Endothelial cell of umbilical vein (primary cell): Measurements from ENCODE around the gene JAZF1. TPM values are rescaled to one million over a fixed set of nuclear protein-coding genes. Genes with fewer than 3 reads are reported as not detected.

Source experiments
- BruUV-seq: library from RNA; stranded (reverse); fragments of 400-500 nt; replicated peaks from 2 replicates; lab custom pipeline; 2021; lab: Mats Ljungman, UMichigan
- CTCF ChIA-PET: fragments of 300-600, 350-600 bp; sonication (Branson Sonifier 250); formaldehyde crosslinking; loops from one replicate; lab custom pipeline; 2021; ENCODE audit warnings: antibody characterized with exemption, inconsistent platforms; lab: Charles Lee
- POLR2A ChIA-PET: fragments of 300-600, 350-600 bp; sonication (Branson Sonifier 250); formaldehyde crosslinking; loops from one replicate; lab custom pipeline; 2021; ENCODE audit warnings: antibody characterized with exemption, inconsistent platforms; lab: Charles Lee
- DNase-seq: peaks from one replicate; pipeline ENCODE4 v3.0.0-alpha.2; 2011; ENCODE audit warnings: low read depth, low spot score
- FAIRE-seq: peaks from 2 replicates; lab custom pipeline; 2011; peaks lifted over from hg19 to GRCh38; lab: Jason Lieb, UNC
- H2AFZ ChIP-seq: 2 replicates; pipeline ENCODE4 v1.6.0; 2012; ENCODE audit warnings: low read depth, low read length, control low read depth, inconsistent platforms
- H3K27ac ChIP-seq: 2 replicates; pipeline ENCODE4 v1.5.1; 2011; ENCODE audit warnings: low read depth, mild to moderate bottlenecking, control low read depth, low read length, moderate library complexity; ENCODE audit not compliant: insufficient read depth
- H3K27me3 ChIP-seq, 2 experiments: 2 replicates each; pipeline versions ENCODE4 v1.6.0 to v1.6.1; 2011; ENCODE audit warnings: low read length in 2 of 2, mixed read lengths in 1 of 2; ENCODE audit not compliant: control insufficient read depth in 2 of 2, insufficient read depth in 2 of 2
- H3K36me3 ChIP-seq, 2 experiments: 2 replicates in 1 of 2; 3 replicates in 1 of 2; pipeline ENCODE4 v1.5.1; 2011; ENCODE audit warnings: low read length in 2 of 2, mild to moderate bottlenecking in 1 of 2, moderate library complexity in 1 of 2; ENCODE audit not compliant: control insufficient read depth in 2 of 2, insufficient read depth in 2 of 2; ENCODE audit errors: extremely low read depth in 1 of 2
- H3K4me1 ChIP-seq: 3 replicates; pipeline ENCODE4 v1.5.1; 2011; ENCODE audit warnings: mild to moderate bottlenecking, low read length; ENCODE audit not compliant: control insufficient read depth, insufficient read depth; ENCODE audit errors: extremely low read depth
- H3K4me2 ChIP-seq: 2 replicates; pipeline ENCODE4 v1.6.1; 2011; ENCODE audit warnings: low read length, control low read depth, mixed read lengths; ENCODE audit not compliant: insufficient read depth
- H3K4me3 ChIP-seq, 3 experiments: fragments of 200-600 bp in 1 of 3; sonication (generic), shearing (Covaris generic) in 1 of 3; replicated peaks in 1 of 3; 2 replicates each; pipeline ENCODE4 v1.5.1; 2011 to 2016; ENCODE audit warnings: control low read depth in 3 of 3, low read length in 3 of 3, mild to moderate bottlenecking in 2 of 3, inconsistent platforms in 1 of 3, low read depth in 1 of 3, moderate library complexity in 1 of 3; ENCODE audit not compliant: insufficient read depth in 1 of 3
- H3K79me2 ChIP-seq: 2 replicates; pipeline ENCODE4 v1.6.0; 2012; ENCODE audit warnings: low read length, inconsistent platforms; ENCODE audit not compliant: control insufficient read depth, insufficient read depth
- H3K9ac ChIP-seq: replicated peaks from 2 replicates; pipeline ENCODE3; 2011; ENCODE audit warnings: low read length, control low read depth; ENCODE audit not compliant: insufficient read depth; ENCODE audit errors: extremely low read depth
- H3K9me1 ChIP-seq: replicated peaks from 3 replicates; pipeline ENCODE4 v1.6.0; 2011; ENCODE audit warnings: mild to moderate bottlenecking, low read length; ENCODE audit not compliant: control insufficient read depth, insufficient read depth; ENCODE audit errors: extremely low read depth
- H3K9me3 ChIP-seq: replicated peaks from 2 replicates; pipeline ENCODE4 v1.5.1; 2012; ENCODE audit warnings: low read length, inconsistent platforms; ENCODE audit not compliant: control insufficient read depth, insufficient read depth
- H4K20me1 ChIP-seq: replicated peaks from 2 replicates; pipeline ENCODE3; 2011; ENCODE audit warnings: mild to moderate bottlenecking, low read length; ENCODE audit not compliant: control insufficient read depth, insufficient read depth; ENCODE audit errors: extremely low read depth
- EZH2 ChIP-seq: IDR thresholded peaks from 2 replicates; pipeline ENCODE4 v1.6.1; 2012; ENCODE audit warnings: borderline replicate concordance, low read depth, mild to moderate bottlenecking, moderate library complexity, low read length, inconsistent platforms; ENCODE audit not compliant: severe bottlenecking
- FOS ChIP-seq: IDR thresholded peaks from 2 replicates; pipeline ENCODE4 v1.6.1; 2011; ENCODE audit warnings: mild to moderate bottlenecking, low read length, moderate library complexity, borderline replicate concordance; ENCODE audit not compliant: insufficient read depth
- GATA2 ChIP-seq: IDR thresholded peaks from 2 replicates; pipeline ENCODE4 v1.7.0; 2011; ENCODE audit warnings: low read depth, mild to moderate bottlenecking, moderate library complexity, mixed read lengths, low read length; ENCODE audit not compliant: insufficient read length, insufficient read depth
- JUN ChIP-seq: IDR thresholded peaks from 2 replicates; pipeline ENCODE4 v1.6.1; 2011; ENCODE audit warnings: borderline replicate concordance, low read depth; ENCODE audit not compliant: insufficient read length, insufficient read depth
- MYC ChIP-seq: IDR thresholded peaks from one replicate; pipeline ENCODE4 v1.6.1; 2011; ENCODE audit warnings: mild to moderate bottlenecking, low read depth, low read length
- POLR2A ChIP-seq: IDR thresholded peaks from 2 replicates; pipeline ENCODE4 v1.6.1; 2012; ENCODE audit warnings: low read depth, mild to moderate bottlenecking, control low read depth, low read length
- POLR2AphosphoS5 ChIP-seq: IDR thresholded peaks from 2 replicates; pipeline ENCODE4 v1.6.1; 2012; ENCODE audit warnings: low read depth, mild to moderate bottlenecking, control low read depth, low read length, moderate library complexity; ENCODE audit not compliant: insufficient read depth
- dilution Hi-C: fragments of 300-500 bp; cut with MboI; formaldehyde crosslinking; loops from one replicate; pipeline ENCODE4 v1.15.0; 2019; ENCODE audit warnings: low sequenced_read_pairs; ENCODE audit not compliant: extremely low pct_ligation_motif_present
- intact Hi-C: fragments of 100-400 bp; cut with micrococcal nuclease; formaldehyde crosslinking; loops from one replicate; pipeline ENCODE4 v1.10.0; 2022
- polyA plus RNA-seq, 4 experiments: library from polyadenylated mRNA; depleted of rRNA in 3 of 4; stranded (reverse) in 3 of 4; unstranded in 1 of 4; fragments of >200 nt; gene quantifications; 2 replicates each; pipeline versions ENCODE4 v1.2.1 to v1.2.3, GENCODE V29; 2011 to 2012; ENCODE audit warnings: missing spikeins in 1 of 4
- total RNA-seq: library from RNA; stranded (reverse); gene quantifications from 2 replicates; pipeline ENCODE4 v1.2.3, GENCODE V29; 2021
- TF ChIP-seq, protein P1 (sequence below), 2 donors: IDR thresholded peaks; 1 replicate in 1 of 2; 2 replicates in 1 of 2; pipeline ENCODE4 v1.5.1; 2011; ENCODE audit warnings: low read length in 2 of 2, mild to moderate bottlenecking in 2 of 2, moderate library complexity in 2 of 2, control low read depth in 1 of 2, inconsistent platforms in 1 of 2, low read depth in 1 of 2; ENCODE audit not compliant: insufficient read depth in 1 of 2; ENCODE audit errors: extremely low read depth in 1 of 2
- TF ChIP-seq, protein P2 (sequence below): IDR thresholded peaks from 2 replicates; pipeline ENCODE4 v1.6.1; 2011; ENCODE audit not compliant: insufficient read depth, insufficient read length

Gene JAZF1
- total and polyA plus RNA-seq, 2 donors (not counting 3 experiments of a cell fraction or from before 2014, with no cell fraction given): 2.5 to 16.9 TPM

DNA sequence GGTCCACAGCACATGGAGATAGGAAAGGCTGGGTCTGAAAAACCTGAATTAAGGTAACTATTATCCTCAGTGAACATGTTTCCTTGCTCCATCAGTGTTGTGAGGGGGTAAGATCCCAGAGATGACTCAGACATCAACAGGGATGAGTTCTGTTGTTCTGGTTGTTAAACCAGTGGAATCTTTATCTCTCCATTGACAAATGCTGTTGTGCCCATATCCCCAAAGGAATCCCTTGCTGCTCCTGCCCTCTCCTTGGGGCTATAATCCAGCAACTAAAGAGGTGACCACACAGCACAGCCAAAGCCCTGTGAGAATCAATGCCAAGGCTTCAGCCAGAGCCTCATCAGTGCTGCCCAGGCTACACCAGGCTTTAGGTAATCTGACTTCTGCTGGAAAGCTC is 113.4 kb downstream of the JAZF1 start:
- DNase-seq (no peak), FAIRE-seq (no peak)
- Histone ChIP-seq H3K9me1 (no peaks in the 10 kb centered on the region), H3K36me3 (no peaks in the 10 kb centered on the region), H3K27ac (no peak overlapping the region), H3K79me2 (no peaks in the 10 kb centered on the region), H3K27me3 (no peaks in the 10 kb centered on the region), H3K9me3 (no peaks in the 10 kb centered on the region), H3K4me2 (no peak overlapping the region), H3K4me1 (peaks cover 6% of the 10 kb centered on the region), H3K4me3 (no peak overlapping the region), H2AFZ (no peak overlapping the region), H4K20me1 (no peaks in the 10 kb centered on the region), H3K9ac (no peak overlapping the region)
- ChIA-PET CTCF (interaction anchor here (1.1 kb wide), 1 partner anchor 11 kb away, joined by 3 read pairs; no protein-coding TSS in a partner anchor), POLR2A (no interaction called here)
- BruUV-seq: no TSS peak
- TF ChIP-seq, protein P1, sequence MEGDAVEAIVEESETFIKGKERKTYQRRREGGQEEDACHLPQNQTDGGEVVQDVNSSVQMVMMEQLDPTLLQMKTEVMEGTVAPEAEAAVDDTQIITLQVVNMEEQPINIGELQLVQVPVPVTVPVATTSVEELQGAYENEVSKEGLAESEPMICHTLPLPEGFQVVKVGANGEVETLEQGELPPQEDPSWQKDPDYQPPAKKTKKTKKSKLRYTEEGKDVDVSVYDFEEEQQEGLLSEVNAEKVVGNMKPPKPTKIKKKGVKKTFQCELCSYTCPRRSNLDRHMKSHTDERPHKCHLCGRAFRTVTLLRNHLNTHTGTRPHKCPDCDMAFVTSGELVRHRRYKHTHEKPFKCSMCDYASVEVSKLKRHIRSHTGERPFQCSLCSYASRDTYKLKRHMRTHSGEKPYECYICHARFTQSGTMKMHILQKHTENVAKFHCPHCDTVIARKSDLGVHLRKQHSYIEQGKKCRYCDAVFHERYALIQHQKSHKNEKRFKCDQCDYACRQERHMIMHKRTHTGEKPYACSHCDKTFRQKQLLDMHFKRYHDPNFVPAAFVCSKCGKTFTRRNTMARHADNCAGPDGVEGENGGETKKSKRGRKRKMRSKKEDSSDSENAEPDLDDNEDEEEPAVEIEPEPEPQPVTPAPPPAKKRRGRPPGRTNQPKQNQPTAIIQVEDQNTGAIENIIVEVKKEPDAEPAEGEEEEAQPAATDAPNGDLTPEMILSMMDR (IDR thresholded peaks at IDR 0.05; ENCODE audit: extremely low read depth in 1 of 2, insufficient read depth in 1 of 2, low read depth in 1 of 2, low read length in 2 of 2): no peak
- TF ChIP-seq MYC (no peak), POLR2AphosphoS5 (no peak), FOS (no peak), JUN (no peak), GATA2 (no peak), POLR2A (no peak), EZH2 (no peak)
- TF ChIP-seq, protein P2, sequence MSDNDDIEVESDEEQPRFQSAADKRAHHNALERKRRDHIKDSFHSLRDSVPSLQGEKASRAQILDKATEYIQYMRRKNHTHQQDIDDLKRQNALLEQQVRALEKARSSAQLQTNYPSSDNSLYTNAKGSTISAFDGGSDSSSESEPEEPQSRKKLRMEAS: no peak
- dilution Hi-C loops (no loop called here), intact Hi-C loops (no loop called here)
